Measurements from ENCODE around the gene DES. TPM values are rescaled to one million over a fixed set of nuclear protein-coding genes. Genes with fewer than 3 reads are reported as not detected.

DES gene
- total RNA-seq = over 10,000 TPM; 19,008 to 28,635 (median 23,575) TPM

- ATAC-seq (peak; percentile 47 to 55), DNase-seq (peak; percentile 87 to 94)
- no peaks in the 10 kb centered on the region for H3K27me3 ChIP-seq
- H3K4me3 ChIP-seq = peak within 1 kb of the TSS; percentile 75 to 95 (median 83)
- peaks cover 0 to 31% of the 10 kb centered on the region in 2 donors for H3K36me3 ChIP-seq
- peak within 1 kb of the TSS; percentile 95 to 100 (median 98) for H3K27ac ChIP-seq
- TF ChIP-seq POLR2A (IDR thresholded peaks at IDR 0.05) = peak; percentile 94 to 98
- TF ChIP-seq CTCF (IDR thresholded peaks at IDR 0.05 in 4 of 5, conservative IDR thresholded peaks at IDR 0.05 in 1 of 5) = peak in 2 of 5 experiments; percentile 11 to 18
- no peaks in the 10 kb centered on the region for H3K9me3 ChIP-seq
- peaks cover 52 to 65% of the 10 kb centered on the region in 2 donors for H3K4me1 ChIP-seq
- intact Hi-C loops (cut with DNase I; ENCODE audit: low total_unique reads) (loop anchor here (1.0 to 2.0 kb wide), 3 partner anchors 13 to 34 kb away; partner anchors contain the start of gene SPEG), in situ Hi-C loops (cut with MboI; ENCODE audit: low sequenced_read_pairs in 4 of 4) (no loop called here)
Observed at GRCh38 chr2:219418155-219419011, at the start of gene DES. TSS of gene DES (plus strand) at chr2:219418377. CDS start at chr2:219418463, 86 bp downstream.

GRCh38 chr2:219368690-219369191 is 49.4 kb upstream of the DES start:
- Histone ChIP-seq H3K36me3 (peaks cover 0 to 7% of the 10 kb centered on the region in 2 donors), H3K27ac (peak overlapping the region in 3 of 4 donors; percentile 6 to 29 (median 23)), H3K4me1 (peaks cover 9 to 19% of the 10 kb centered on the region in 2 donors), H3K27me3 (no peaks in the 10 kb centered on the region), H3K9me3 (no peaks in the 10 kb centered on the region), H3K4me3 (no peak overlapping the region)
- TF ChIP-seq CTCF (IDR thresholded peaks at IDR 0.05 in 4 of 5, conservative IDR thresholded peaks at IDR 0.05 in 1 of 5) (no peak), POLR2A (IDR thresholded peaks at IDR 0.05) (no peak)
- DNase-seq (no peak), ATAC-seq (no peak)
- intact Hi-C loops (cut with DNase I; ENCODE audit: low total_unique reads) = no loop called here
- in situ Hi-C loops (cut with MboI; ENCODE audit: low sequenced_read_pairs in 4 of 4) = no loop called here

GRCh38 chr2:219369447-219369861 is 48.7 kb upstream of the DES start:
- in situ Hi-C loops (cut with MboI; ENCODE audit: low sequenced_read_pairs in 4 of 4) = no loop called here
- H3K27ac ChIP-seq = peak overlapping the region in 1 of 4 donors; percentile 29
- DNase-seq (peak; percentile 25 to 60), ATAC-seq (peak; percentile 60 to 69)
- H3K27me3 ChIP-seq = no peaks in the 10 kb centered on the region
- H3K9me3 ChIP-seq = no peaks in the 10 kb centered on the region
- intact Hi-C loops (cut with DNase I; ENCODE audit: low total_unique reads) = no loop called here
- H3K36me3 ChIP-seq = peaks cover 0 to 14% of the 10 kb centered on the region in 2 donors
- TF ChIP-seq CTCF (IDR thresholded peaks at IDR 0.05 in 4 of 5, conservative IDR thresholded peaks at IDR 0.05 in 1 of 5) = no peak
- no peak for TF ChIP-seq POLR2A (IDR thresholded peaks at IDR 0.05)
- H3K4me3 ChIP-seq = no peak overlapping the region
- H3K4me1 ChIP-seq = peaks cover 9 to 13% of the 10 kb centered on the region in 2 donors

- intact Hi-C loops (cut with DNase I; ENCODE audit: low total_unique reads) (no loop called here), in situ Hi-C loops (cut with MboI; ENCODE audit: low sequenced_read_pairs in 4 of 4) (loop anchor here in 1 of 4 donors (25.0 kb wide), 1 partner anchor 716 kb away; the partner anchor contains the start of genes BCS1L, RNF25, STK36 and ZNF142)
- H3K4me1 ChIP-seq = peaks cover 0 to 5% of the 10 kb centered on the region in 2 donors
- no peak for TF ChIP-seq CTCF (IDR thresholded peaks at IDR 0.05 in 4 of 5, conservative IDR thresholded peaks at IDR 0.05 in 1 of 5)
- TF ChIP-seq POLR2A (IDR thresholded peaks at IDR 0.05) = no peak
- H3K27me3 ChIP-seq = no peaks in the 10 kb centered on the region
- ATAC-seq (peak; percentile 86 to 91), DNase-seq (peak in 1 of 2 donors; percentile 44)
- no peak overlapping the region for H3K4me3 ChIP-seq
- peak overlapping the region; percentile 41 to 70 (median 68) for H3K27ac ChIP-seq
- peaks cover 0 to 46% of the 10 kb centered on the region in 2 donors for H3K36me3 ChIP-seq
- no peaks in the 10 kb centered on the region for H3K9me3 ChIP-seq
Observed at GRCh38 chr2:219378163-219378851, 39.9 kb upstream of the DES start.

Measured in gastrocnemius medialis (tissue), 4 donors.